Mucosa of rectum (tissue), 2 donors: ENCODE measurements around the gene NR1H3.

ENCODE experiments used
- H3K27ac ChIP-seq, 2 donors: one replicate each; pipeline ENCODE4 v1.7.0; 2013; ENCODE audit warnings: inconsistent platforms in 2 of 2, low read depth in 2 of 2, low read length in 2 of 2
- H3K27me3 ChIP-seq, 2 donors: one replicate each; pipeline ENCODE4 v1.7.0; 2013; ENCODE audit warnings: low read length in 2 of 2; ENCODE audit not compliant: control insufficient read depth in 2 of 2, insufficient read depth in 2 of 2
- H3K36me3 ChIP-seq, 2 donors: one replicate each; pipeline ENCODE4 v1.7.0; 2013; ENCODE audit warnings: low read length in 2 of 2; ENCODE audit not compliant: control insufficient read depth in 2 of 2, insufficient read depth in 2 of 2
- H3K4me1 ChIP-seq, 2 donors: one replicate each; pipeline ENCODE4 v1.7.0; 2013; ENCODE audit warnings: low read length in 2 of 2, mild to moderate bottlenecking in 1 of 2; ENCODE audit not compliant: control insufficient read depth in 2 of 2, insufficient read depth in 2 of 2
- H3K4me3 ChIP-seq, 2 donors: one replicate each; pipeline ENCODE4 v1.7.0; 2013; ENCODE audit warnings: low read length in 2 of 2
- H3K9ac ChIP-seq, 2 donors: one replicate each; pipeline ENCODE4 v1.7.0; 2013; ENCODE audit warnings: low read length in 2 of 2, low read depth in 1 of 2, mild to moderate bottlenecking in 1 of 2
- H3K9me3 ChIP-seq, 2 donors: one replicate each; pipeline ENCODE4 v1.7.0; 2013; ENCODE audit warnings: low read length in 2 of 2; ENCODE audit not compliant: control insufficient read depth in 2 of 2
- donor health status: healthy.
- donor health status: Normal muscosa, but diverticular disease.

NR1H3 gene

GRCh38 chr11:47254386-47254785 lies 3.4 kb upstream of the NR1H3 start:
- H3K9me3 ChIP-seq: no peaks in the 10 kb centered on the region
- H3K9ac ChIP-seq: no peak overlapping the region
- peaks cover 32 to 34% of the 10 kb centered on the region in 2 donors for H3K4me1 ChIP-seq
- H3K27me3 ChIP-seq: no peaks in the 10 kb centered on the region
- H3K27ac ChIP-seq: peak overlapping the region; percentile 63 to 75
- H3K4me3 ChIP-seq: no peak overlapping the region
- H3K36me3 ChIP-seq: no peaks in the 10 kb centered on the region

- H3K9me3 ChIP-seq: no peaks in the 10 kb centered on the region
- H3K36me3 ChIP-seq: no peaks in the 10 kb centered on the region
- H3K27me3 ChIP-seq: no peaks in the 10 kb centered on the region
- no peak overlapping the region for H3K9ac ChIP-seq
- H3K27ac ChIP-seq: no peak overlapping the region
- H3K4me1 ChIP-seq: peaks cover 35 to 36% of the 10 kb centered on the region in 2 donors
- no peak overlapping the region for H3K4me3 ChIP-seq
Observed at GRCh38 chr11:47256374-47256773, 1.4 kb upstream of the NR1H3 start.

GRCh38 chr11:47257177-47257516 lies 649 bp upstream of the NR1H3 start:
- no peaks in the 10 kb centered on the region for H3K9me3 ChIP-seq
- H3K36me3 ChIP-seq: peaks cover 0 to 2% of the 10 kb centered on the region in 2 donors
- H3K27ac ChIP-seq: peak overlapping the region; percentile 64 to 80
- H3K4me1 ChIP-seq: peaks cover 35 to 36% of the 10 kb centered on the region in 2 donors
- H3K4me3 ChIP-seq: peak overlapping the region in 1 of 2 donors; percentile 72
- H3K9ac ChIP-seq: peak overlapping the region; percentile 16 to 32
- no peaks in the 10 kb centered on the region for H3K27me3 ChIP-seq

- Histone ChIP-seq H3K4me1 (peaks cover 35 to 36% of the 10 kb centered on the region in 2 donors), H3K4me3 (peak overlapping the region; percentile 47 to 72), H3K36me3 (peaks cover 0 to 2% of the 10 kb centered on the region in 2 donors), H3K27ac (peak overlapping the region; percentile 64 to 80), H3K9me3 (no peaks in the 10 kb centered on the region), H3K27me3 (no peaks in the 10 kb centered on the region), H3K9ac (peak overlapping the region; percentile 52)
Observed at GRCh38 chr11:47258317-47258902, 614 bp downstream of the NR1H3 start.

GRCh38 chr11:47259232-47259977 lies 1.6 kb downstream of the NR1H3 start:
- no peaks in the 10 kb centered on the region for H3K27me3 ChIP-seq
- H3K36me3 ChIP-seq: peaks cover 2 to 3% of the 10 kb centered on the region in 2 donors
- H3K9ac ChIP-seq: peak overlapping the region; percentile 39 to 41
- no peaks in the 10 kb centered on the region for H3K9me3 ChIP-seq
- H3K4me3 ChIP-seq: peak overlapping the region; percentile 19 to 72
- H3K27ac ChIP-seq: peak overlapping the region; percentile 54 to 80
- peaks cover 31 to 36% of the 10 kb centered on the region in 2 donors for H3K4me1 ChIP-seq

GRCh38 chr11:47260366-47260765 lies 2.6 kb downstream of the NR1H3 start:
- peaks cover 25 to 30% of the 10 kb centered on the region in 2 donors for H3K4me1 ChIP-seq
- H3K4me3 ChIP-seq: no peak overlapping the region
- peaks cover 2 to 3% of the 10 kb centered on the region in 2 donors for H3K36me3 ChIP-seq
- no peak overlapping the region for H3K27ac ChIP-seq
- H3K9me3 ChIP-seq: no peaks in the 10 kb centered on the region
- H3K27me3 ChIP-seq: no peaks in the 10 kb centered on the region
- no peak overlapping the region for H3K9ac ChIP-seq

GRCh38 chr11:47261291-47261800 lies 3.5 kb downstream of the NR1H3 start:
- no peak overlapping the region for H3K27ac ChIP-seq
- H3K9ac ChIP-seq: no peak overlapping the region
- H3K27me3 ChIP-seq: no peaks in the 10 kb centered on the region
- peaks cover 2 to 3% of the 10 kb centered on the region in 2 donors for H3K36me3 ChIP-seq
- H3K4me3 ChIP-seq: no peak overlapping the region
- peaks cover 24 to 26% of the 10 kb centered on the region in 2 donors for H3K4me1 ChIP-seq
- no peaks in the 10 kb centered on the region for H3K9me3 ChIP-seq

GRCh38 chr11:47264119-47264518 lies 6.3 kb downstream of the NR1H3 start:
- H3K4me1 ChIP-seq: peaks cover 17 to 21% of the 10 kb centered on the region in 2 donors
- H3K9me3 ChIP-seq: no peaks in the 10 kb centered on the region
- H3K36me3 ChIP-seq: peaks cover 2 to 3% of the 10 kb centered on the region in 2 donors
- H3K4me3 ChIP-seq: no peak overlapping the region
- H3K27me3 ChIP-seq: no peaks in the 10 kb centered on the region
- no peak overlapping the region for H3K9ac ChIP-seq
- H3K27ac ChIP-seq: no peak overlapping the region

- H3K4me3 ChIP-seq: no peak overlapping the region
- no peak overlapping the region for H3K9ac ChIP-seq
- no peak overlapping the region for H3K27ac ChIP-seq
- peaks cover 14 to 19% of the 10 kb centered on the region in 2 donors for H3K4me1 ChIP-seq
- no peaks in the 10 kb centered on the region for H3K9me3 ChIP-seq
- H3K27me3 ChIP-seq: no peaks in the 10 kb centered on the region
- peaks cover 2 to 3% of the 10 kb centered on the region in 2 donors for H3K36me3 ChIP-seq
Observed at GRCh38 chr11:47264521-47264920, 6.7 kb downstream of the NR1H3 start.

GRCh38 chr11:47267876-47268275 lies 10.1 kb downstream of the NR1H3 start:
- Histone ChIP-seq H3K4me1 (peaks cover 31 to 34% of the 10 kb centered on the region in 2 donors), H3K27me3 (no peaks in the 10 kb centered on the region), H3K36me3 (peaks cover 0 to 3% of the 10 kb centered on the region in 2 donors), H3K9ac (no peak overlapping the region), H3K27ac (peak overlapping the region; percentile 94 to 97), H3K4me3 (no peak overlapping the region), H3K9me3 (no peaks in the 10 kb centered on the region)
